Fibroblast of villous mesenchyme (primary cell): ENCODE results near the gene ARMC3. TPM values are rescaled to one million over a fixed set of nuclear protein-coding genes. Genes with fewer than 3 reads are reported as not detected.

ENCODE experiments used
- DNase-seq: peaks from one replicate; pipeline ENCODE4 v3.0.0-alpha.2; 2010; ENCODE audit warnings: low read depth
- H3K4me3 ChIP-seq: 2 replicates; pipeline ENCODE4 v1.5.1; 2011; ENCODE audit warnings: low read depth, mild to moderate bottlenecking, low read length
- total RNA-seq: library from RNA; depleted of rRNA; stranded (reverse); fragments of >200 nt; gene quantifications from 2 replicates; pipeline ENCODE4 v1.2.3, GENCODE V29; 2012
- TF ChIP-seq, protein P1 (sequence below): IDR thresholded peaks from 2 replicates; pipeline ENCODE4 v1.5.1; 2012; ENCODE audit warnings: low read depth, mild to moderate bottlenecking, low read length; ENCODE audit not compliant: insufficient read depth

The ARMC3 gene
- total RNA-seq, 1 donor: not detected

GRCh38 chr10:23001901-23002516 lies 74.2 kb downstream of the ARMC3 start:
- DNase-seq: no peak
- H3K4me3 ChIP-seq: no peak overlapping the region
- TF ChIP-seq, protein P1, sequence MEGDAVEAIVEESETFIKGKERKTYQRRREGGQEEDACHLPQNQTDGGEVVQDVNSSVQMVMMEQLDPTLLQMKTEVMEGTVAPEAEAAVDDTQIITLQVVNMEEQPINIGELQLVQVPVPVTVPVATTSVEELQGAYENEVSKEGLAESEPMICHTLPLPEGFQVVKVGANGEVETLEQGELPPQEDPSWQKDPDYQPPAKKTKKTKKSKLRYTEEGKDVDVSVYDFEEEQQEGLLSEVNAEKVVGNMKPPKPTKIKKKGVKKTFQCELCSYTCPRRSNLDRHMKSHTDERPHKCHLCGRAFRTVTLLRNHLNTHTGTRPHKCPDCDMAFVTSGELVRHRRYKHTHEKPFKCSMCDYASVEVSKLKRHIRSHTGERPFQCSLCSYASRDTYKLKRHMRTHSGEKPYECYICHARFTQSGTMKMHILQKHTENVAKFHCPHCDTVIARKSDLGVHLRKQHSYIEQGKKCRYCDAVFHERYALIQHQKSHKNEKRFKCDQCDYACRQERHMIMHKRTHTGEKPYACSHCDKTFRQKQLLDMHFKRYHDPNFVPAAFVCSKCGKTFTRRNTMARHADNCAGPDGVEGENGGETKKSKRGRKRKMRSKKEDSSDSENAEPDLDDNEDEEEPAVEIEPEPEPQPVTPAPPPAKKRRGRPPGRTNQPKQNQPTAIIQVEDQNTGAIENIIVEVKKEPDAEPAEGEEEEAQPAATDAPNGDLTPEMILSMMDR: no peak

DNA sequence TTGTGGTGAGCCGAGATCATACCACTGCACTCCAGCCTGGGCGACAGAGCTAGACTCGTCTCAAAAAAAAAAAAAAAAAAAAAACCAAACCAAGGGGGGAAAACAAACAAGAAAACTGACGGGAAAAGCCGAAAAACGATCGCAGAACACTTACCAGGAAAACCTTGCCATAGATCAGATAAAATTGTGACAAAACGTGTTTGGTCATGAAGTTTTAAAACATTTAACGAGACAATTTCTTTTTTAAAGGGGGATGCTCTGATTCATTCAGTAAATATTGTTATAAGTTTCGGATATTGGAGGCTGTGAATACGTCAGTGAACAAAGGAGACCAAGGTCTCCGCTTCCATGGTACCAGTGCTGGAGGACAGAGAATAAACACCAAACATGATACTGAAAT lies 77.3 kb downstream of the ARMC3 start:
- TF ChIP-seq, protein P1: no peak
- DNase-seq: no peak
- no peak overlapping the region for H3K4me3 ChIP-seq

DNA sequence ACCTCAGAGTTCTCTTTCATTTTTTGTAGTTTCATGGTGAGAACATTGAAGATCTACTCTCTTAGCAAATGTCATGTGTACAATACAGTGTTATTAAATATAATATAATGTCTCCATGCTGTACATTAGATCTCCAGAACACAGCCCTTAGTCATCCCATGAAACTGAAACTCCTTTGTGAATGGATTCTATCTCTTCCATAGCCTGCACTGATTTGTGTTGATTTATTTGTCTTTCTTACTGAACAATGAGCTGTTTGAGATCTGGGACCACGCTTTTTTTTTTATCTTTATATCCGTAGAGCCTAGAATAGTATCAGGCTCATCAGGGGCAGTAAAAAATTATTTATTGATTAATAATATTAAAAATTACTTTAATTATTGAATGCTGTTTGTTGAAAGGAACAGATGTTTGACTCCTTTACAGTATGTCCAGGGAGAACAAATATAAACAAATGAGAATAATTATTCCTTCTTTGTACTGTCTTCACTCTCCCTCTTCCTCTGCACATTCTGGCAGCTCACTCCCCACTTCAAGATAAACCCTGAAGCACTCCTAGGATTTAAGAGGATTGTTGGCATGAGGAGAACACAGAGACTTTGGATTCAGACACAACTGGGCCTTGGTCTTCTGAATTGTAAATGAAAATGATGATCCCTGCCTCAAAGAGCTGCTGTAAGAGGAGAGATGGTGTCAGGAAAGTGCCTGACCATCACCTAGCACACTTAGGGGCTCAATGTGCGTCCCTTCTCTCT lies 85.9 kb downstream of the ARMC3 start:
- no peak overlapping the region for H3K4me3 ChIP-seq
- no peak for DNase-seq
- TF ChIP-seq, protein P1: no peak

DNA sequence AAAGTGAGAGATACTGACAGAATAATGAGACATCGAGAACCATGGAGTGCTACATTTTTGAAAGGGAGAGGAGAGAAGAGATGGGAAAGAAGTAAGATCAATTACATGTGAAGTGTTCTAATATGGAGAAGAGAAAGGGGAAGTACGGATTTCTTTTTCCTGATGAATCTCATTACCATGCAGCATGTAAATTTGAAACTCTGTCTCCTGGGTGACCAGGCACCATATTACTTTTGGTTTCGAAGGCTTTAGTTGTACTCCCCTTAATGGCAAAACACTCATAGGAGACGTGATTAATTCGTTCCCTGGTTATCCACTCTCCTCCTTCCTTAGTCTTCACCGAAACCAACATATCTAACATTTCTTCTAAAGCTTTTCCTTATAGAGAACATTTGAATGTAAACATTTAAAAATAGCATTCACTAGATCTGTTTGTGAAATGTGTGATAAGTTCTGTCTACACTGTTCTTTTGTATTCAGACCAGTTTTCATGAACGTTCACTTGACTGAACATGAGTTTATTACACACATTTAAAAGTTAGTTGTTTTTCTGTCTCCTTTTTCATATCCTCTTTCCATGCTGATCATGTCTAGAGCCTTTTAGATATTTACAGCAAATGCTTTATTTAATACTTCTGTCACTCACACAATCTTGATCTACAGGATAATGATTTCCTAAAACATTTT lies 87.3 kb downstream of the ARMC3 start:
- TF ChIP-seq, protein P1: no peak
- DNase-seq: no peak
- H3K4me3 ChIP-seq: no peak overlapping the region

GRCh38 chr10:23016636-23017035 lies 88.8 kb downstream of the ARMC3 start:
- no peak for DNase-seq
- no peak overlapping the region for H3K4me3 ChIP-seq
- TF ChIP-seq, protein P1: no peak

DNA sequence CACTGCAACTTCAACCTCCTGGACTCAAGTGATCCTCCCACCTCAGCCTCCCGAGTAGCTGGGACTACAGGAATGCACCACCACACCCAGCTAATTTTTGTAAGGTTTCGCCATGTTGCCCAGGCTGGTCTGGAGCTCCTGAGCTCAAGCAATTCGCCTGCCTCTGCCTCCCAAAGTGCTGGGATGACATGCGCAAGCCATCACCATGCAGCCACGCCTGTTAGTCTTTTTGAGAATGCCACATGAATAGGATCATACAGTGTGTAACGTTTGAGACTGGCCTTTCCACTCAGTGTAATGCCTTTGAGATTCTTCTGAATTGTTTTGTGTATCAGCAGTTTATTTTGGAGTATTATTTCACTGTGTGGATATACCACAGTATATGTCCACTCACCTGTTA lies 91.8 kb downstream of the ARMC3 start:
- DNase-seq: no peak
- TF ChIP-seq, protein P1: no peak
- no peak overlapping the region for H3K4me3 ChIP-seq
